ENCODE results near the gene UBN1.
"Not testable (repeated sequence)": the region's sequence is repeated elsewhere in the genome, so short reads cannot be mapped to it uniquely, and the experiment has no call there.

Gene UBN1

GRCh38 chr16:4890026-4890425 is 42.7 kb downstream of the UBN1 start:
- no peak for DNase-seq

GRCh38 chr16:4890686-4891085 is 43.4 kb downstream of the UBN1 start:
- DNase-seq: no peak

GRCh38 chr16:4891097-4891885 is 44.0 kb downstream of the UBN1 start:
- no peak for DNase-seq

- no peak for DNase-seq
Observed at GRCh38 chr16:4891886-4892216, 44.6 kb downstream of the UBN1 start.

GRCh38 chr16:4892361-4893102 is 45.3 kb downstream of the UBN1 start:
- DNase-seq: no peak

- DNase-seq: no peak
Observed at GRCh38 chr16:4893103-4893862, 46.0 kb downstream of the UBN1 start.

GRCh38 chr16:4894276-4895150 is 47.2 kb downstream of the UBN1 start:
- DNase-seq: no peak

- no peak for DNase-seq
Observed at GRCh38 chr16:4895366-4895765, 48.1 kb downstream of the UBN1 start.

GRCh38 chr16:4896761-4897160 is 49.5 kb downstream of the UBN1 start:
- DNase-seq: not testable (repeated sequence)

- DNase-seq: no peak
Observed at GRCh38 chr16:4897328-4897727, 50.0 kb downstream of the UBN1 start.

GRCh38 chr16:4898811-4899473 is 51.7 kb downstream of the UBN1 start:
- DNase-seq: no peak

- no peak for DNase-seq
Observed at GRCh38 chr16:4899474-4899846, 52.2 kb downstream of the UBN1 start.

GRCh38 chr16:4900036-4900435 is 52.8 kb downstream of the UBN1 start:
- no peak for DNase-seq

GRCh38 chr16:4900750-4901149 is 53.5 kb downstream of the UBN1 start:
- DNase-seq: no peak

GRCh38 chr16:4902038-4902437 is 54.8 kb downstream of the UBN1 start:
- no peak for DNase-seq

GRCh38 chr16:4904108-4904941 is 57.0 kb downstream of the UBN1 start:
- DNase-seq: no peak

- no peak for DNase-seq
Observed at GRCh38 chr16:4904942-4905615, 57.8 kb downstream of the UBN1 start.

- DNase-seq: no peak
Observed at GRCh38 chr16:4908854-4909401, 61.6 kb downstream of the UBN1 start.

- no peak for DNase-seq
Observed at GRCh38 chr16:4909825-4910224, 62.5 kb downstream of the UBN1 start.

- no peak for DNase-seq
Observed at GRCh38 chr16:4910828-4911227, 63.5 kb downstream of the UBN1 start.
